HG03354 (cell line): ENCODE results near the gene C9.
"Not testable (repeated sequence)": the region's sequence is repeated elsewhere in the genome, so short reads cannot be mapped to it uniquely, and the experiment has no call there.

Source experiments
- ATAC-seq: cut with Tn5 transposase; IDR thresholded peaks from one replicate; pipeline ENCODE4 v1.9.1; 2021; ENCODE audit warnings: mild to moderate bottlenecking; ENCODE audit not compliant: unreplicated experiment, poor library complexity, severe bottlenecking

The C9 gene

DNA sequence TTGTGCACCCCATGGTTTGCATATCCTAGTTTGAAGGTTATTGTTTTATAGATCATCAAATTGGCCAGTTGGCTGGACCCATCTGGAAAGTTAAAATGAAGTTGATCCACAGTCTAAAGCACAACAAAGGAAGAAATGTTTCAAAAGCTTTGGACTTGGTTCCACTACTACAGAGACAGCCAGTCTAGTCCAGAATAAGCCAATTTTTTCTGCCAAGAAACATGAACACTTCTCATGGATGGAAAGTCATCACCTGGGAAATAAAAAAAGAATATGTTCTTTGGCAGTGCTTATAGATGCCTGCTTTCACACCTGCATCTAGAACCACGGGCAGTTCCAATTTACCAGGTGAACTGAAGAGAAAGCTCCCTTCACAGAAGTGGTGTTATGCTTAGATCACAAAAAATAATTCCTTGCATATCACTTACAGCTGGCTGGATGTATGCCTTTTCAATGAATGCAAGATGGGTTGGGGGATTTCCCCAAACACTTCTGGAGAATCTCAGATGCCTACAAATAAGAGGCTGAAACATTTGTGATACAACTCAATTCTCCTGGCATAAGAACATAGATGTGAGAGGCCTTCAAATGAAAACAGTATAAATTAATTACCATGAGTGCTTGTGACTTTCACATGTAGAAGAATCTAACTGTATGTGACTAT, 26.9 kb downstream of the C9 start:
- no peak for ATAC-seq

DNA sequence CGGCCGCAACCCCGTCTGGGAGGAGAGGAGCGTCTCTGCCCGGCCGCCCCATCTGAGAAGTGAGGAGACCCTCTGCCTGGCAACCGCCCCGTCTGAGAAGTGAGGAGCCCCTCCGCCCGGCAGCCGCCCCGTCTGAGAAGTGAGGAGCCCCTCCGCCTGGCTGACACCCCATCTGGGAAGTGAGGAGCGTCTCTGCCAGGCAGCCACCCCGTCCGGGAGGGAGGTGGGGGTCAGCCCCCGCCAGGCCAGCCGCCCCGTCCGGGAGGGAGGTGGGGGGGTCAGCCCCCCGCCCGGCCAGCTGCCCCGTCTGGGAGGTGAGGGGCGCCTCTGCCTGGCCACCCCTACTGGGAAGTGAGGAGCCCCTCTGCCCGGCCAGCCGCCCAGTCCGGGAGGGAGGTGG, 30.0 kb downstream of the C9 start:
- ATAC-seq = not testable (repeated sequence)

DNA sequence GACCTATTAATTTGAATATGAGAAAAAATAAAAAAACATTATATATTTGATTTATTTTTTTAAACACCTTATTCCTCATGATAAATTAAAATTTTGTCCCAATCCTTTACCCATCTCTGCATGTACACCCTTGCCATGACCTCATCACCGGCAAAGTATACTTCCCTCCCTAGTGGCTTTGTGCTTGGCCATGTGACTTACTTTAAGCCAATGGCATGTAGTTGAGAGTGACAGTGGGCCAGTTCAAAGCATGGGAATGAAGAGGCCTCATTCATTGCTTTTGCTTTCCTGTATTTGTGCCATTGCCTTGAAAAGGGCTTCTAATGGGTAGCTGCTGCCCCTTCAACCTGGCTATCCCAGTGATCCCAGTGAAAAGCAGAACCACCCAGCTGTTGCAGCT, 31.2 kb downstream of the C9 start:
- no peak for ATAC-seq

DNA sequence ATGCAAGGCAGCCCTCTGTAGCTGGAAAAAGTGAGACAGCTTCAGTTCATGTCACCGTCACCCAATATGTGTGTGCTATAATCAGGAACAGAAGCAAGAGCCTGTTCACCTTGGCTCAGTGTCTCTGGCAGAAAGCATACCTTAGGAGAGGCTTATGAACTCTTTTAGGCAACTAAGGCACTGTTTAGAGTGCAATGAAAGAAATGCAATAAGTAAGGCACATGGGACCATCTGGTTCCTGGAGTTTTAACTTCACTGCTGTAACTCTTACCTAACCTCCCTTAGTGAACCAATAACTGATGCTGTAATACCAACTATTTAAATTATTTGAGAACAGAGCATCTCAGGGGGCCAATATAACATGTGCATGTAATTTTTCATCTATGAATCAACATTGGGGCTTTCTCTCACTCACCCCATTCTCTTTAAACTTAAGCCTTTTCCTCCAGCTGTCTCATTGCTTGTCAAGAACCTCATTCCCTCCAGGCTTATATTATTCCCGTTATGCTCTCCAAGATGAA, 32.4 kb downstream of the C9 start:
- no peak for ATAC-seq

DNA sequence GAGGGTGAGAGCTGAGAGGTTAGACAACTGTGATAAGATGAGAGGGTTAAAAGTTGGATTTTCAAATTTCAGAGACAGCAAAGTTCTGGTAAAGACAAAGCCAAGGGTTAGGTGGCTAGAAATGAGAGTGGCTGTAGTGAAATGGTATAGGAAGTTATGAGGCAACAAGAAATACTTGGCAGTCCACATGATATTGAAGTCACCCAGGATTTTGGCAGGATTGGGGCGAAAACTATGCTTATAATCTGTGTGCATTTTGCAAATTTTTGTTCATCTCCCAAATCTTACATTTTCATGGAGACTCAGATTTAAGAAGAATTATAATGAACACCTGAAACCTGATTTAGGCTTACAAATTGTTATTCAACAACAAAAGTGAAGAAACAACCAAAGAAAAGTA, 35.6 kb downstream of the C9 start:
- ATAC-seq = no peak

DNA sequence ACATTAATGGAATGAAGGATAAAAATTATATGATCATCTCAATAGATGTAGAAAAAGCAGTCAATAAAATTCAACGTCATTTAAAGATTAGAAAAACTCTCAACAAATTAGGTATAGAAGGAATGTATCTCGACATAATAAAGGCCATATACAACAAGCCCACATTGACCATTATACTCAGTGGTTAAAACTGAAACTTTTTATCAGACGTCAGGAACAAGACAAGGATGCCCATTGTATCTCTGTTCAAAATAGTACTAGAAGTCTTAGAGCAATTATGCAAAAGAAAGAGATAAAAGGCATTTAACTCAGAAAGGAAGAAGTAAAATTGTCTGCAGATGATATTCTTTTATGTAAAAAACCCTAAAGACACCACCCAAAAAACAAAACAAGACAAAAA, 40.8 kb downstream of the C9 start:
- ATAC-seq = no peak

DNA sequence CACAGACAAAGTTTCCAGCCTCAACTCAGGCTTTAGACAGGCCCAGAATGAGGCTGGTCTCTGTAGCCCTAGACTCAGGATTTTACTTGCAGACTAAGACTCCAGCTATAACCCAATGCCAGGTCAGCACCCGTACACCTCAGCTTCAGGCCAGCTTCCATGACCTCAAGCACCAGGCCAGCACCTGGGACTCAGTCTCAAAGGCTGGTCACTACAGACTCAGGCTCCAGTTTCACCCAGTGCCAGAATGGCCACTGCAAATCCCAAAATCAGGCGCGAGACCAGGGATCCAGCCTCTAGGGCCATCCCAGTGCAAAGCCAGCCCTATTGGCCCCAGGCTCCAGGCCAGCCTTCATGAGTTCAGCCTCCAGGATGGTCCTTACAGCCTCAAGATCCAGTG, 44.9 kb downstream of the C9 start:
- ATAC-seq = no peak

DNA sequence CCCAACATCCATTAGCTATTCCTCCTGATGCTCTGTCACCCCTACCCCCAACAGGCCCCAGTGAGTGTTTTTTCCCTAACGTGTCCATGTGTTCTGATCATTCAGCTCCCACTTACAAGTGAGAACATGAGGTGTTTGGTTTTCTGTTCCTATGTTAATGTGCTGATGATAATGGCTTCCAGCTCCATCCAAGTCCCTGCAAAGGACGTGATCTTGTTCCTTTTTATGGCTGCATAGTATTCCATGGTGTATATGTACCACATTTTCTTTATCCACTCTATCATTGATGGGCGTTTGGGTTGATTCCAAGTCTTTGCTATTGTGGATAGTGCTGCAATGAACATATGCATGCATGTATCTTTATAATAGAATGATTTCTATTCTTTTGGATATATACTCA, 47.8 kb downstream of the C9 start:
- not testable (repeated sequence) for ATAC-seq

DNA sequence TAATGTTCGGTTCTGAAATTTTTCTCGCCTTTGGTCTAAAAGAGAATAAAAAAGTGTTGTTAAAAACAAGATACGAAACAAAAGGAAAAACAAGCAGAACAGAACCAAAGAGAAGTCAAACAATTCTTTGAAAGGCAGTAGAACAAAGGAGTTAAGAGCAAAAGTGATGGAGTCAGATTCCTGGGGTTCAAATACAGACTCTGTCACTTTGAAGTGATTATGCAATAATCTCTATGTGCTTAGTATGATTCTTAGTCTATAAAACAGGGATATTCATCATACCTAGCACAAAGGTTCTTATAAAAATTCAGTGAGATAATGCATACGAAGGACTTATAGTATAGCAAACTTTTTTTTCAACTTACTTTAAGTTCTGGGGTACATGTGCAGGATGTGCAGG, 48.3 kb downstream of the C9 start:
- no peak for ATAC-seq

DNA sequence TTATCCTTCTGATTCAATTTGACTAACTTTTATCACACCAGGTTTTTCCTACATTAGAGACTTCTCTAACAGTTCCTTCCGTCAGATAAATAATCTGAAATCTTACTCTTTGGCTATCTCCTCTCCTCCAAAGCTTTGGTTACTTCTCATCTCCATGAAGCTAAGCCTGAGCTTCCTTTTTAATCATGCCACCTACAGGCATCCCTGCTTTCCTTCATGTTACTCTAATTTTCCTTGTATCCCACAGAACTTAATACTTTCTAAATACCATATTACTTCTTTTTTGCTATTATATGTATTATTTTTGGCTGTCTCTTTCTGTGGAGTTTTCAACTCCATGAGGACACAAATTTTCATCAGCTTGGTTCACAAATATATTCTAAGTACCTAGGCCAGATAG, 49.7 kb downstream of the C9 start:
- ATAC-seq = no peak

DNA sequence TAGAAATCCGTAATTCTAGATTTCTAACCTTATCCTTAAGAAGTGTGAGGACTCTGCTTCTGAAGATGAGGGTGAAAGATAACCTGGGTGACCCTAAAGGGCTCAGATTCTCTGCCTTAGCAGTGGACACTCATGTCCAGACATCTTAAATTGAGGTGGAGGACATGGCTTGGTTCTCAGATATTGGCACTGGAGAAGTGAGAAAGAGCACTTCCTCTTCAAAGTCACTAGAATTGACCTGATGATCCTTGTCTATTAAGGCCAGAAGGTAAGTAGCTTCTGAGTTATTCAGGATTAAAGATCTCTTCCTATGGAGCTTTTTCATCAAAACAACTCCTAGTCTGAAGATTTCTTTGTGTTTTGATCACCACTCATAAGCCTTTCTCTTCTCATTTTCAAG, 54.8 kb downstream of the C9 start:
- ATAC-seq = no peak

DNA sequence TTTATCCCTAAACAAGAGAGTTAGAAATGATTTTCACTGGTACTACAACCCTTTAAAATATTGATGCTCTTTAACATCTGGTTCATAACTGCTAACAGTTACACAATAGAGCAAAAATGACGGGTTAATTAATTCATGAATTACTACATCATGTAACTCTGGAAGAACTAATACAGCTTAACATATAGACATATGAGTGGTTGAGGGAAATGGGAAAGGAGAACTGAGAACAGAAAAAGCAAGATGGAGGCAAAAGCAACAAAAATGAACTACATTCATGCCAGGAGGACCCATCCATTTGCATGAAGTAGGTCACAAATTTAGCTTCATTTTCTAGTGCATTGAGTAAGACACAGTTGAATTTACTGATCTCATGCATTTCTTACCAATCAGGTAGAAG, 61.8 kb downstream of the C9 start:
- ATAC-seq = no peak

DNA sequence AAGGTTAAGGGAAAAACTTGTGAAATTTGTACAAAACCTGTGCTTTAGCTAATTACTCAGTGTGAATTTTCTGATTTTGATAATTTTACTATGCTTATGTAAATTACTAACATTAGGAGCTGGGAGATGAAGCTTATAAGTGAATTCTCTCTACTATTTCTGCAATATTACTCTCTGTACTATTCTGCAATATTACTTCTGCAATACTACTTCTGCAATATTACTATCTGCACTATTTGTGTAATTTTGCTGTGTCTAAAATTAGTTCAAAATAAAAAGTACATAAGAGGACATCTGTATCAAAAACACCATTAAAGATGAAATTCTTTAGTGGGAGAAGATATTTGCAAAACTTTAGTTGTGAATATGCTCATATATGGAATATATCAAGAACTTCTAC, 62.9 kb downstream of the C9 start:
- no peak for ATAC-seq

DNA sequence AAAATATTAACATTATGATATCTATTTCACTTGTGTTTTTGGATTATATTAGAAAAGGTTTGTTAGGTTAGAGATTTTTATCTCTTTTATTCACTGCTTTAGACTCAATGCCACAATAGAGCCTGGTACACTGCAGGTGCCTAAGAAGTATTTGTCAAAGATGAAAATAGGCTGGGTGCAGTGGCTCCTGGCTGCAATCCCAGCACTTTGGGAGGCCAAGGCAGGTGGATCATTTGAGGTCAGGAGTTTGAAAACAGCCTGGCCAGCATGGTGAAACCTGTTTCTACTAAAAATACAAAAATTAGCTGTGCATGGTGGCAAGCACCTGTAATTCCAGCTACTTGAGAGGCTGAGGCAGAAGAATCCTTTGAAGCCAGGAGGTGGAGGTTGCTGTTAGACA, 64.3 kb downstream of the C9 start:
- no peak for ATAC-seq

DNA sequence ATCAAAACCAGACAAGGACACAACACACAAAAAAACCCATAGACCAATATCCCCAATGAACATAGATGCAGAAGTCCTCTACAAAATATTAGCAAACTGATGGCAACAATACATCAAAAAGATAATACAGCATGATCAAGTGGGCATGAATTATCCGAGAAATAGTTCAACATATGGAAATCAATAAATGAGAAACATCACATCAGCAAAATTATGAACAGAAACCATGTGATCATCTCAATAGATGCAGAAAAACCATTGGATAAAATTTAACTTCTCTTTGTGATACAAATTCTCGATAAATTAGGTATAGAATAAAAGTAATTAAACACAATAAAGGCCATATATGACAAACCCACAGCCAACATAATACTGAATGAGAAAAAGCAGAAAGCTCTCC, 69.6 kb downstream of the C9 start:
- ATAC-seq = no peak

DNA sequence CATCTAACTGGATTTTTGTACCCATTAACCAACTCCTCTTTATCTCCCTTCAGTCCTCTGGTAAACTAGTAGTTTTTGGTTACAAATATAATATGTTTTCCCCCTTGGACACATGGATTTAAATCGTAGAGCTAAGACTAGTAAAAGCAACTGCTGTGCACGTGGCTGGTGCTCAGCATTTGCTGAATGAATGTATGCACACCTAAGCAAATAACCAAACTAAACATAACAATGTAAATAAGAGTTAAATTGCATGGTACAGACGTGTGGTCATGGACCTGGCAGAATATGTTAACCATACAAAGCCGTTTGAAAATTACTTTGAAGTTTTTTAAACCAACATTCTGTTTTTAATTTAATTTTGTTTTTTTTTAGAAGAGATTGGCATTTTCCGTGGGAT, 79.7 kb downstream of the C9 start:
- no peak for ATAC-seq

DNA sequence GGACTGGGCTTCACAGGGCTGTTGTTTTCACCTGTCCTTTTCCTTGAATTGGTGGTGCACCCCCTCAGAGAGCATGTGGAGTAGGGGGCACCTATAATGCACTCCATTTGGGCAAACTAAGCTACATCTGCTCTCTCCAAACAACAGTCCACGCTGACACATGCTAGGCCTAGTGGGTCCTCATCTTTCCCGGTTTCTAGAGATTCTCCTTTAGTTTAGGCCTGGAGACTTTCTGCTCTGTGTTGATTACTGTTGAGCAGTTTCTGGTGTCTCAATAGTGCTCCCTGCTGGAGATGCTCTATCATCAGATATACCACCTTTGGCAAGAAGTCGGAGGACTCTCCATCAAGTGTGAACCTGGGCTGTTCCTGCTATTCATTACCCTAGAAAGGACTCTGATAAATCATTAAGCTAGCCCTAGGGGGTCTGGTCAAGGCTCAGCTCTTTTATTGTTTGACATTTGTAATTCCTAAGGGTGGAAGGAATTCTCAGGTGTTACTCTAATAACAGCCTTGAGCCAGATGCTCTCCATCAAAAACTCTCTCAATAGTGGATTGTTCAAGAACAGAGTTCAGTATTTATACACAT, 81.0 kb downstream of the C9 start:
- ATAC-seq = peak; percentile 86

DNA sequence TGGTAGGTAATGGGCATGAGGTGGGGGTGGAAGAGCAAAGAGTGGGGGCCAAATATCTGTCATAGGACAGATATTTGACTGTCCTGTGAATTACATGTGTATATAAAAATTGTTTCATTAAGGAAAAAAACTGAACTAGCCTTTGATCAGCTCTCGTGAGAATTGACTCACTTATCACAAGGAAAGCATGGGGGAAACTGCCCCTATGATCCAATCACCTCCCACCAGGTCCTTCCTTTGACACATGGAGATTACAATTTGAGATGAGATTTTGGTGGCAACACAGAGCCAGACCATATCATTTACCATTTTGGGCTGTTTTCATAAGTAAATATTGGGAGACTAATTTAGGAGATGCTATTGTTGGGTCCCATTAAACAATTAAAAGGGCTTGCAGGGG, 81.7 kb downstream of the C9 start:
- no peak for ATAC-seq

DNA sequence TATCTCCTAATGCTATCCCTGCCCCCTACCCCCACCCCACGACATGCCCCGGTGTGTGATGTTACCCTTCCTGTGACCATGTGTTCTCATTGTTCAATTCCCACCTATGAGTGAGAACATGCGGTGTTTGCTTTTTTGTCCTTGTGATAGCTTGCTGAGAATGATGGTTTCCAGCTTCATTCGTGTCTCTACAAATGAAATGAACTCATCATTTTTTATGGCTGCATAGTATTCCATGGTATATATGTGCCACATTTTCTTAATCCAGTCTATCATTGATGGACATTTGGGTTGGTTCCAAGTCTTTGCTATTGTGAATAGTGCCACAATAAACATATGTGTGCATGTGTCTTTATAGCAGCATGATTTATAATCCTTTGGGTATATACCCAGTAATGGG, 88.4 kb downstream of the C9 start:
- ATAC-seq = not testable (repeated sequence)

DNA sequence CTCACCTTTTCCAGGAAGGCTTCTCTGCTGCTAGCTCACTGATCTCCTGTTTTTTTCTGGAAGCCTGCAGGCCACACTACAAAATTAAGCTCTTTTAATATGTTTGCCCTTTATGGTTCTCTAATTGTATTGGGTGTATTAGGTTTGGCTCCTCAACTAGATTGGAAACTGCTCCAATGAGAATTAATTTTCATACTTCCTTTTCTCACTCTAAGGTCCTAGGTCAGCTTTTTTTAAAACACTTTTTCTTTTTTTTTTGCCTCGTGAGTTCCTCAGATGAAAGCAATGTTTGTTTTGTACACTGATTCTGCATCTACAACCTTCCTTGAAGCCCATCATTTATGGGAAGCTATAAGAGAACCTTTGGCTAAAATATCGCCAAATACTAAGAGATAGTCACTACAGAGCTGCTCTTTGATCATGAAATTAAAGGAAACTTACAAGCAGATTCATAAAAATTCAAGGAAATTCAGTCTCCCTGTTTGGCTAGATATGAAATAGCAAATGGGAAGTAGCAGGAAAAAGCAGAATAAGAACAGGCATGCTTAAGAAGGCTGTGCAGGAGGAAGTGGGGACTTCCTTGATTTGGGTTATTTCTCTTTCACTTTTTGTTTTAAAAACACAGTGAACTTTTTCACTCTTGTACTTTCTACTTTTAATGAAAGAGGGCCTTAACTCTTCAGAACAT, 89.8 kb downstream of the C9 start:
- peak; percentile 86 for ATAC-seq

DNA sequence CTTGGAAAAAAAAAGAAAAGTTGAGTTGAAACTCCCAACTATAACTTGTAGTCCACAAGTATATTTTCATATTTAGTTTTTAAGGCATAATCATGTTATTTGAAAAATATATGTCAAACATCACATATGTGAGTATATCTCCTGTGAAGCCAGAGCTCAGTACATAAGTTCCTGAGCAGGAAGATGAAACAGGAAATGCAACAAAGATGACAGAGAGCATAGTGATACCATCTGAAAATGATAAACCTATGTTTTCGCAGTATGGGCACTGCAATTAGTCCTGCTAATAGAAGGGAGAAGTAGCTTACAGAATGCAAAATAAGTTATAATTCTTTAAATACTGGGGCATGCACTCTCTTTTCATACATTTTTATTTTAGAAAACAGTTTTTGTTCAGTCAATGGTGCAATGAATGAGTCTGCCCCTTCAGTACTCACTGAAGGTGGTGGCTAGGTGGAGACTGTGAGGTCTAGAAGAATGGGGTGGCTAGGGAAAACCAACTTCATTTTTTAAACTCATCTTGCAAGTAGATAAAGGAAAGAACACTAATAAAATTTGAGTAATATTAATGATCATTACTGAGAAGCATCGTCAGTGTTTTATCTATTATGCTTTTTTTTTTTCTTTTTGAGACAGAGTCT, 90.9 kb downstream of the C9 start:
- ATAC-seq = no peak
